Stimulated activated CD4-positive, alpha-beta T cell treated with anti-CD3 and anti-CD28 coated beads, Interleukin-2, amount 100 ng/mL, for 4 hours (primary cell): ENCODE measurements around the gene ASCC2.
"Not testable (repeated sequence)": the region's sequence is repeated elsewhere in the genome, so short reads cannot be mapped to it uniquely, and the experiment has no call there.

ENCODE experiments used
- DNase-seq: peaks from one replicate; pipeline ENCODE4 v3.0.0-alpha.2; 2020; ENCODE audit warnings: low read depth

Gene ASCC2

DNA sequence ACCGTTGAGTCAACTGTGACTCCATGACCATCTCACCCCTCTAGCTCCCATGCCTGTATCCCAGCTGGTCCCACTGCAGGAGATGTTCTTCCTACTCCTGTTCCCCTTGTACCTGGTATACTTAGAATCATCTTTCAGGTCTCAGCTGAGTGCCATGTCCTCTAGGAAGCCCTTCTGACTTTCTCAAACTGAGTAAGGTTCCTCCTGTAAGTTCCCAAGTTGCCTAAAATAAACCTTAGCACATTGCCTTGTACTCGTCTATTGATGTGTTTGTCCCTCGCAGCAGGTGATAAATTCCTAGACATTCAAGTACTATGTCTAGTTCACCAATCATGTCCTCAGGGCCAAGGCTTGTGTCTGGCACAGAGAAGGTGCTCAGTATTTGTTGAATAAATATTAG is 18.4 kb upstream of the ASCC2 start:
- no peak for DNase-seq

DNA sequence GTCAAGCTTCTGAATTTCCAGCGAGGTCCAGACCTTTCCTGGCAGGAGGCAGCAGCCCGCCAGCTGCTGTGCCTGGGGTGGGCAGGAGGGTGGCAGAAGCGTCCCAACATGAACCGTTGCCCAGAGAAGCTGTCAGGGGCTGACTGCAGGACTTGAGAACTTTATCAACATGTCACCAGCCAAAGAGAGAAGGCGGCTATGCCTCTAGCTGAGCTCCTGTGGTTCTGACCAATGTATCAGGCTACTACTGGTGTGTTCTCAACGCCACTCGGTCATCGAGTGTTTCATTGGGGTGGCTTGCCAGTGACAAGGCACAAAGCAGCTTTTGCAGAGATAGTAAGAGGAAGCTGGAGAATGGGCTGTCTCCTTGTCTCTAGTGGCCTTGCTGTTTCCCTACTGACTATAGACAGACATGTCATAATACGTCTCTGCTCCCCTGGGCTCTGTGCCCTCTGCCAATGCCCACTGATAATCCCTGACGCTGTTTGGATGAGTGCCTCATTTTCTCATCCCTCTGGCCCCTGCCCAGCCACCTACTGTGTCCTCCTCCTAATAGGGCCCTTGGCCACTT is 17.6 kb upstream of the ASCC2 start:
- DNase-seq: no peak

DNA sequence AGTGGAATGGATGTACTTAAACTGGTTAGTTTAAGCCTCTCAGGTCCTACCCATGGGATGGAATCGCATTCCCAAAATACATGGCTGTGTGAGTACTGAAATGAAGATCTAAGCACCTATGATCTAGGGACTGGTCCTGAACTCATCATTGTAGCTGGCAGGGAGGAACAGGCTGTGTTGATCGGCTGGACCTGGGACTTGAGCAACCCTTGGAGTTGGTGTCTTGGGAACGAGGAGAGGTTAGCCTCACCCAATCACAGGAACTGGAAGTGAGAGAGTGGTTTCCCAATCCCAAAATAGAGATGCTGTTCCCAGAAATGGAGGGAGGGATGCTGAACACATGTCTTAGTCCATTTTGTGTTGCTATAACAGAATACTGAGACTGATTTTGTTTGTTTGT is 16.4 kb upstream of the ASCC2 start:
- no peak for DNase-seq

DNA sequence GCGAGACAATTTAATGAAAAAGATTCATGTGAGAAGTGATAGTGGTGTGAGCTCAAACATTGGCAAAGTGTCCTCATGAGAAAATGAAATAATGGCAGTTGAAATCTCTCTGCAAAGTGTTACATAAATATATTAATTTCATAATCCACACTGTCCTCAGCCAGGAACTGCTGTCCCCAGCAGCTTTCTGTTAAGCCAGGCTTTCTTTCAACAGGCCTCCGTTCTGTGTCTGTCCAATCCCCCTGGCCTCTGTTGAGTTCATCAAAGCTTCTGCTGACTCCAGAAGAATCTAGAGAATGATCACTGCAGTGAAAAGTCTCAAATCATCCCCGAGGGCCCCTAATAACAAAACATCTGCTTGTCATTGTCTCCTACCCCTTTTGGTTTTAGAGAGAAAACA is 10.0 kb upstream of the ASCC2 start:
- no peak for DNase-seq

DNA sequence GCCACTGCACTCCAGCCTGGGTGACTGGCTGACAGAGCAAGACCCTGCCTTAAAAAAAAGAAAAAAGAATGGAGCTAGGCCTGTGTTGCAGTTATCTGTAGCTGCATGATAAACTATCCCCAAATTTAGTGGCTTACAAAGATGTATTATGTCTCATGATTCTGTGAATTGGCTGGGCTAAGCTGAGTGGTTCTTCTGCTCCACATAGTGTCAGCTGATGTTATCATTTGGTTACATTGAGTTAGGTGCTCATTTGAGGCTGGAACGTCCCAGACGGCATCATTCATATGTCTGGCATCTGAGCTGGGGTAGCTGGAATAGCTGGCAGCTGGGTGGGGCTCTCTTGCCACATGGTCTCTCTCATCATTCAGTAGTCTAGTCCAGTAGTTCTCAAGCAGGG is 8.2 kb upstream of the ASCC2 start:
- no peak for DNase-seq

DNA sequence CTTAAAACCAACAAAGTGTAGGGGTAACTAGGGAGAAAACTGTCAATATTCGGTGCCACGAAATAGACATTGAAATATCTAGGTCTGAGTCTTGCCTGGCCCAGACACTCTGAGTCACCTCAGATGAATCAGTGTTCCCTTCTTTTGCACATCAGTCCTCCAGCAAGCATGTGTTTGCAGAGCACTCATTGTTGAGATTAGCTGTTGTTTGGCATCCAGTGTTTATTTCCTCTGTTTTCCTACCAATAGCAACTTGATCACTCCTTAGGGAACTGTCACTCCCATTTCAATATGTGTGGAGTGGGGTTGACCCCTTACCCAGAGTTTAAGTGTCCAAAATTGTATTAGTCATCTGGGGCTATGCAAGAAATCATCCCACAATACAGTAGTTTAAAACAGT is 4.7 kb upstream of the ASCC2 start:
- no peak for DNase-seq

DNA sequence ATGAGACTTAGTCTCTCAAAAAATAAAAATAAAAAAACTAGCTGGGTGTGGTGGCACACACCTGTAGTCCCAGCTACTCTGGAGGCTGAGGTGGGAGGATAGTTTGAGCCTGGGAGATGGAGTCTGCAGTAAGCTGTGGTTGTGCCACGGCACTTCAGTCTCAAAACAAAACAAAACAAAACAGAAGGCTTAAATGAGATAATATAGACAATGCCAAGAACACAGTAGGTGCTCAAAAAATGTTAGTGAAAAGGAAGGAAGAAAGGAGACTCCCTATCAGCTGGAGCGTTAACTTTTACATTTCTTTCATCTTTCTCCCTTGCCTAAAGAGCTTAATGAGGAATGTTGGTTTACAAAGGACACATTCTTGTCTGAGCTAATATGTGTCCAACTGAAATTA is 4.1 kb upstream of the ASCC2 start:
- DNase-seq: no peak

DNA sequence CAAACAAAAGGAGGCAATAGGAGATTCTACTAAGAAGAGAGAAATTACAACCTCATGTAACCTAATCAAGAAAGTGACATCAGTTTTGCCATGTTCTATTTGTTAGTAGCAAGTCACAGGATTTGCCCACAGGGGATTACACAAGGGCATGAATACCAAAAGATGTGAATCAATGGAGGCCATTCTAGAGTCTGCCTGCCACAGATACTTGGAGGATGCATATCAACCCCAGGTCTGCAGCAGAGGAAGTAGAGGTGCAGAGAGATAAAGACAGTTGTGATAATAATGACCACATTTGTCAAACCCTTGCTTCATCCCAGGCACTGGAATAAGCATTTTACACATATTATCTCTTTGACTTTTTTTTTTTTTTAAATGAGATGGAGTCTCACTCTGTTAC is 2.4 kb upstream of the ASCC2 start:
- DNase-seq: no peak

DNA sequence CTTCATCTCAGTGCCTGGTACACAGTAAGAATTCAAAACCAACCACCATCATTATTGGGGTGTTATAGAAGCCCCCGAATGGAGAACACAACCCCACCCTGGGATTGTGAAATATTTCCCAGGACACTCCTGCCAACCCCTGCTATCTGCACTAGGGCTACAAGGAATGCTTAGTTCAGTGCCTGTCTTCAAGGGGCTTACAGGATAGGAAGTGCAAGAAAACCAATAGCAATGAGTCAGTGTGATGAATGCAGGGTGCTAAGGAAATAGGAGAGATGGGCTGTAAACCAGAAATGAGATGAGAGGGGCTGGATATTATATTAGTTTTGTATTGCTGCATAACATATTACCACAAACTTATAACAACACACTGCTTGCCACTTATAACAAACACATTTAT is 965 bp upstream of the ASCC2 start:
- no peak for DNase-seq

DNA sequence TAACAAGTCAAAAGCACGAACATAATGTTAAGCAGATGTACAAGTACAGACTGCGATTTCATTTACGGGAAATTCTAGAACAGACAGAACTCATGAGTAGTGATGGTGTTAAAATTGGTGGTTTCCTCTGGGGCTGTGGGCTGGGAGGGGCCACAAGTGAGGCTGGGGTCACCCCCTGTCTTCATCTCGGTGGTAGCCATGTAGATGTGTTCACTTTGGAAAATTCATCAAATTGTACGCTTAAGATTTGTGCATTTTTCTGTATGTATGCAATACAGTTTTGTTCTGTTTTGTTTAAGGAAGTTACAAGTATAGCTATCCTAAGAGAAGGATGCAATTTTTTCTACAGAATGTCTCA is 504 bp upstream of the ASCC2 start:
- no peak for DNase-seq

DNA sequence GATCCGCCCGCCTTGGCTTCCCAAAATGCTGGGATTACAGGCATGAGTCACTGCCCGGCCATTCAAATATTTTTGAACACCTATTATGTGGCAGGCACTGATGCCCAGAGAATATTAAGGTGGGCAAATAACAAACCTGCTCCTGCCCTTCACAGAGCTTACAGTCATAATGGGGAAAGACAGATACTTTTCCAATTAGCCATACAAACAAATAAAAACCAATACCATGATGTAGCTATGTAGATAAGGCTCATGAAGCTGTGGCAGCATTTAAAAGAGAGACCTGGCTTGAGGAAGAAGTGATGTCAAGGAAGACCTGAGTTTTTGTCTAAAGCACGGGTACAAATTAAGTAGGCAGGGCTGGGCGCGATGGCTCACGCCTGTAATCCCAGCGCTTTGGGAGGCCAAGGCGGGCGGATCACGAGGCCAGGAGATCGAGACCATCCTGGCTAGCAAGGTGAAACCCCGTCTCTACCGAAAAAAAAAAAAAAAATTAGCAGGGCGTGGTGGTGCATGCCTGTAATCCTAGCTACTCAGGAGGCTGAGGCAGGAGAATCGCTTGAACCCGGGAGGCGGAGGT is 1.2 kb downstream of the ASCC2 start:
- not testable (repeated sequence) for DNase-seq

DNA sequence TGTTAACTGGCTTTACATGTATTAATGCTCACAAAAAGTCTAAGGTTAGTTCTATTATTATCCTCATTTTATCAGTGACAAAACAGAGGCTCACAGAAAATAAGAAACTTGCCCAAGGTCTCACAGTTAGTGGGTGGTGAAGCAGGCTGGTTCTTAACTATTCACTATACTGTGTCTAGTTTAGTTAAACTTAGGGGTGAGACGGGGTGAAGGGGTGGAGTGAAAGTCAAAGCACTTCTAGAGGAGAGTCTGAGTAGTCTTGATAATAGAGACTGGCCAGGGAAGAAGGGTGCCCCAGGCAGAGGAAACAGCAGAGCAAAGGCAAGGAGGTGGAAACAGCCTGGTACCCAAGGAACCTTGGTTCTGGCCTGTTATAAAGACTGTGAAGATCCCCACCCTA is 4.0 kb downstream of the ASCC2 start:
- DNase-seq: no peak

DNA sequence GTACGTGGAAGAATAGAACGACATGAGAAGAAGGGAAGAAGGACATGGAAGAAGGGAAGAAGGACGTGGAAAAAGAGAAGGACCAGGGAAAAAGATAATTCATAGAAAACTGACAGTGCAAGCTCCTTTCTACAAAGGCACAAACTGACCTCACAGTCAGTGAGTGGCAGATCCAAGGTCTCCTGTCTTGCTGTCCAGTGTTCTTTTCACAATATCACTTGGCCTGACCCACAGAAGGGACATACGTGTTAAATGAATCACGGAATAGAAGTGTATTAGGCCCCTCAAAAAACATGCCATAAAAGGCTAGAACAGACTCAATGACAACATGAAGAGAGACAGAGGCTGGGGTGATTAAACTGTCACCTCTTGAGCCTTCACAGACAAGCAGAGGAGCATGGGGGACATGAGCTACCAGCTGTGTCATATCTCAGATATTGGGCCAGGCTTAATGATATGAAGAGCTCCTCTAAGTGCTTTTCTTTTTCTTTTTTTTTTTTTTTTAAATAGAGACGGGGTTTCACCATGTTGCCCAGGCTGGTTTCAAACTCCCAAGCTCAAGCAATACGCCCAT is 4.6 kb downstream of the ASCC2 start:
- DNase-seq: no peak

DNA sequence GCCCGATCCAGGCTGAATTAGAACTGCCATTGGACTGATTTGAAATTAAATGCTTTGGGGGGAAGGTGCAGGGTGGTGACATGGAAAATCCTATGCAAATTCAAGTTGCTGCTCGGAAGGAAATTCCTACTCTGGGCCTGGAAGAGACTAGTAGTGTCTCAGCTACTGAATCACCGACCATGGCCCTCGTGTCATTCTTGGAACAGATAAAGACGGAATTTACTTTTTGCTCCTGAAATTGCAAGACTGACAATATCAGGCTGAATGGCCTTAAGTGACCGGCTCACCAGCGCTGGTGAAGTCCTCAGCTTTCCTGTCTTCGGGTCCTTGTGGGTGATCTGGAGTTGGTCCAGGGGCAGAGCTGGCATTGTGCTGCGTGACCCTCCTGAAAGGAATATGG is 6.1 kb downstream of the ASCC2 start:
- DNase-seq: no peak

DNA sequence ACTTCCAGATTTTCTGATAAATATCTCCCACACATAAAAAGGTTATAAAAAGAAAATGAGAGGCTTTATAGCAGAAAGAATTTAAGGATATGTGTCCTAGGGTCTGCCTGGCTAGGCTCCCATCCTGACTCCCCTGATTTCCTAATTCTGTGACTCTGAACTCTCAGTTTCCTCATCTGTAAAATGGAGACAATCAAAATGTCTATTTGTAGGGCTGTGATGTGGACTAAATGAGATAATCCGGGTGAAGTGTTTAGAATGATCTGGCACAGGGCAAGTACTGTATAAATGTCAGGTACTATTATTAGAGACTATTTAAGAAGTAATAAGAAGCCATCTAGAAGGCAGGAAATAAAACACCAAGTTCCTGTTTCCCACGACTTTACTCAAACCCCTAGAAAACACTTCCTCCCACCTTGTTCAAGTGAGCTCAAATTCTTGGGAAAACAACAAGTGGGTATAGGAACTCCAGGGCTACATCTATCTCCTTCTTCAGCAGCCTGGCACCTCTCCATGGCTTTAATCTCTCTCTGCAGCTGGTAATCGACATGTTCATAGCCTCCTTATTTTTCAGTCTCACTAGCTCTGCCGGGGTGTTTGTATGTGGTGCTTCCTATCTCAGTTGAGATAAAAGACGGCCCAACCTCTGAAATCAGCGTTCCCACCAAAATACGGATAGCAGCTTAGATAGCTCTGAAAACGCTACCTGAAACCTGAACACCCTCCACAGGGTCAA is 6.7 kb downstream of the ASCC2 start:
- DNase-seq: no peak

DNA sequence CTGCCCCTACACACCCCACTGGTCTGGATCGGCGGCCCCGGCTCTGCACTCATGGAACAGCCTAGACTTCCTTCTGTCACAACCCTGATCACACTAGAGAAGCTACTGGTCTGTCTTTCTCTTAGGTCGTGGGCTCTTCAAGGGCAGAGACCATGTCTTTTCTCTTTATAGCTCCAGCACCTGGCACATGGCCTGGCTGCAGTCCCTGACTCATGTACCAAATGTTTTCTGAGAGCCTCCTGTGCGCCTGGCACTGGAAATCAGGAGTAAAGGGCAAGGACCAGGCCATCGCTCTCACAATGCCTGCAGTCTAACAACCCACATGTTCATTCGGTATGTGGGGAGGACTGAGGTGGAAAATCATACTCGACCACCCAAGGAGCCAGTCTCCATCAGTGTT is 7.5 kb downstream of the ASCC2 start:
- no peak for DNase-seq

DNA sequence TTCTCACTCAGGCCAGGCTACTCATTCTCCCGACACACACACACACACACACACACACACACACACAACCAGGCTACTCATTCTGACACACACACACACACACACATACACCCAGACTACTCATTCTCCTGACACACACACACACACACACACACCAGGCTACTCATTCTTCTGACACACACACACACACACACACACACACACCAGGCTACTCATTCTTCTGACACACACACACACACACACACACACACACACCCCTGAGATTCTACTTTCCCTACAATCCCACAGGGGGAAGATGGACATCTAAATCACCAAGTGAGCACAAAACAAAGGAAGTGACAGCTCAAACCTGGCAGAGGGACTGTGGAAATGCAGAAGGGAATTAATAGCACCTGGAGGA is 10.3 kb downstream of the ASCC2 start:
- not testable (repeated sequence) for DNase-seq

DNA sequence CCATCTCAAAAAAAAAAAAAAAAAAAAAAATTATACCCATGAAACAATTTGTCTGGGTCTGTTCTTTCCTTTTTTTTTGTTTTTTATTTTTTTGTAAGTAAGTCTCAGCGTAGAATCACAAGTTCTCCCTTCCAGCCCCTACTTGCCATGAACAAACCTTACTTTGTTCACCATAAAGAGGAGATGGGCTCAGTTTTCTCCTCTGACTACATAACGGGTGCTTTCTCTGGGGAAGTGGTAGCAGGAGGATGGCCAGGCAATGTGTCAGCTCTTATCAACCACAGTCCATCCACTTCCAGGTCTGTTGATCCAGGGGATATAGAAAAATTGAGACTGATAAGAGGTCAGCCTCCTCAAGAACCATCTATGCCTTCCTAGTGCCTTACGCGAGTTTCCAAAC is 11.0 kb downstream of the ASCC2 start:
- DNase-seq: no peak

DNA sequence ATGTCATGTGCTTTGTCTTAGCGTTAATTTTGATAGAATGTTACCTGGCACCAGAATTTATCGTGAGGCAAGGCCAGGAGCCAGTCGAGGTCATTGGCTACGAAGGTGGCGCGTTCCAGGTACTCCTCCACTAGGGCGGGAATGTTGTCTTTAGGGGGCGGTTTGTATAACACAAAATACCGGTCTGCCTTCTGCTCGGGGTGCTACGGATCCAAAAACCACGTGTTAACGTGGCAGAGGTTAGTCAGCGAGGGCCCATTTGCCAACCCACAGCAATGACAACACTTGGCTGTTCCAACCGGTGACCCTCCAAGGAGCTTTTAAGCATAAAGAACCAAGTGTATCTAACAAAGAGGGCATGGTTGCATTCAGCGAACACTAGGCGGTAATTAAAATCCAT is 12.5 kb downstream of the ASCC2 start:
- DNase-seq: no peak

DNA sequence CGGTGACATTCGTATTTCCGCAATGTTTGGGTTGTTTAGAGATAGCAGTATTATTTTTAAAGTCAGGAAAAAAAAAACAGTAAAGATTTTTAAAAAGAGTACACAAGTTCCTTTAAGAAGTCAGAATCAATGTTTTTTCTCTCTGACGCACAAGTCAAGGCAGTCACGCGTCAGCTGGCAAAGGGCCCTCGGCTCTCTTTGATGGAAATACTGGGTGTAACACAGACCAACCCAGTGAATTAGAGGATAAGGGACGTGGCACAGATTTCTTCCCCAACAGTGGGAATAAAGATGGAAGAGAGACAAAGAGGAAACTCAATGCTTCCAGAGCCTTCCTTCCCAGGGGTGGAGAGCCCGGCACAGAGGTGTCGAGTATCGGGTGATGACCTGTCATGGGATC is 13.4 kb downstream of the ASCC2 start:
- no peak for DNase-seq

DNA sequence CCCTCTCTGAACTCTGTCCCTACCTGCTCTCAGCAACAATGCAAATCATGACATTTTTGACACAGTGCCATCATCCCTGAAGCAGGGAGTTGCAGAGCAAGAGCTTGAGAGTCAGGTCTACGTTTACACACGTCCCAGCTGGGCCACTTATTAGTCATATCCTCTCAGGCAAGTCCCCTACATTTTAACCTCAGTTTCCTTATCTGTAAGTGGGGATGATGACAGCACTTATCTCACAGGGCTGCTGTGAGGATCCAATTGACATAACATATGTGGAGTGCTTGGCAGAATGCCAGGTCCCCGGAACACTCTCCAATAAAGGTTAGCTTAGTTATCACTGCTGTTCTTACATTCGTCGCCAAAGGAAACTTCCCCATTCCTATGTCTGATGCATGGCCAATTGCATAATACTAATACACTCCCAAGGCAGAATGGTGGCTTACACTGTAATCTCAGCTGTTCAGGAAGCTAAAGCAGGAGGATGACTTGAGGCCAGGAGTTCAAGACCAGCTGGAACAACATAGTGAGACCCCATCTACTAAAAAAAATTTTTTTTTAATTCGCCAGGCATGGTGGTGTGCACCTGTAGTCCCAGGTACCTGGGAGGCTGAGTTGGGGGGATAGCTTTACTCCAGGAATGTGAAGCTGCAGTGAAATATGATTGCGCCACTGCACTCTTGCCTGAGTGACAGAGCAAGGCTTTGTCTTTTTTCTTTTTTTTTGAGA is 16.6 kb downstream of the ASCC2 start:
- DNase-seq: no peak

DNA sequence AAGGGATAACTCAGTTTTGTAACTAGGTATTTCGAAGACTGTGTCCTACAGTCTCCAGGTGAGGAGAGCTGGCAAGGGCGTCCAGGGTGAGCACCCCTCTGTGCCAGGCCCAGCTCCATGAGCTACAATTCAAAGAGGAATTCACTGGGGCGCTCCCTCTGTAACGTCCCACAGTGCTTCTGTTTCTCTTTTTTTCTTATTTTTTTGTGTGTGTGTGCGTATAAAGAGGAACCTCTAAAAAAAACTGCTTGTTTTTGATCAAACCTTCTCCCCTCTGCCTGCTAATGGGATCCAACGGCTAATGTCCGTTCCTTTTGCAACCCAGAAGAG is 17.1 kb downstream of the ASCC2 start:
- no peak for DNase-seq

DNA sequence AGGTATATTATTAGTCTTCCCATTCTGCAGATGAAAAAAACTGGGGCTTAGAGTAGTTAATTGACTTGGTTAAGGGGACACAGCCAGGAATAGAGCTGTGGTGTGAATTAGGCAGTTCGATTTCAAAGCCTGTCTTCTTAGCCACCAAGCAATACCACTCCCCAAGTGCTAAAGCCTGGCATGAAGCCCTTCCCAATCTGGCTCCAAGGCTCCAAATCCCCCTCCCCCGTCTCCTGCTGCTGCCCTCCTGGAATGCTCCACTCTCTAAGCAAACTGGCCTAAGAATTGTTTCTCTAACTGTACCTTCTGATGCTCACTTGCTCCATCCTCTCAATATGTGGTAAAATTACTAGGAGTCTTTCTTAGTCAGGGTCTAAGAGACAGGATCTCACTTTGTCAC is 18.6 kb downstream of the ASCC2 start:
- DNase-seq: no peak
